NCI-H526 treated with DMSO at 0.1 percent for 48 hours (cell line): ENCODE data around the gene CELF1.
"Not testable (repeated sequence)": the region's sequence is repeated elsewhere in the genome, so short reads cannot be mapped to it uniquely, and the experiment has no call there.

Experiments
- DNase-seq: peaks from one replicate; lab custom pipeline; 2025; lab: John Stamatoyannopoulos, UW

CELF1 gene

DNA sequence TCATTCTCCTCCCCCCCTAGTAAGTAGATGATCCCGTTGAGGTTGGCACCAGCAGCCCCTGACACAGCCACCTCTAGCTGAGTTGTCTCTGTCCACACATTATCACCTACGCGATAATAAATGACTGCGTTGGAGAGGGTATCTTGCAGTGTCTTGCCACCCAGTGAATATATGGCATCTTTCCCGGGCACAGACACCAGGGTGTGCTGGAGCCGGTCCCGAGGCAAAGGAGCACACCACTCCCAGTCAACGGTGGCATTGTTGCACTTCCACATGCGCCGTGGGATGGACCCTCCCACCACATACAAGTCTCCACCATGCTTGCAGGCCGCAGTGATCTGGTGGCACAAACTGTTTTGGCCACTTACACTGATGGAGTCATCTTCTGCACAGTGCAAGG lies 20.4 kb upstream of the CELF1 start:
- DNase-seq = no peak

DNA sequence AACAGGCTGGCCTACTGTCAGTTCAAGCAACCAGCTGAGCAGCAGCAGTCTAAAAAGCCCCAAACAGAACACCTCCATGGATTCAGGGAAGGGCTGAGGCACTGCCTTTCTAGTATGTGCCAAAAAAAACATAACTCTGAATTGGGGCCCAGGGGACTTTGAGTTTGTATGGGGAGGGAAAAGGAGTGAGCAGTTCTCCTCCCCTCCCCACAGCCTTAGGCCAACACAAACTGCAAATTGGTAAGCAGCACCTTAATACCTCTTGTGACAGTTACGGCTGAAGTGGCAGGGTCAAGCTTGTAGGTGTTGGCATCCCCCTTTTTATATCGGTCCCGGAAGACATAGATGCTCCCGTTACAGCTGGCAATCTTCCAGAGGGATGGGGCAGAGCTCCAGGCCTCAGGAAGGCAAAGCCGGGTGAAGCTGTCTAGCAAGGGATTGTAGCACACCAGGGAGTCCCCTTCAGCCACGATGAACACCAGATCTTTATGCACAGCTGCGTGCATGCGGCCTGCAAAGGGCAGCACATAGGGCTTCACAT lies 19.9 kb upstream of the CELF1 start:
- no peak for DNase-seq

DNA sequence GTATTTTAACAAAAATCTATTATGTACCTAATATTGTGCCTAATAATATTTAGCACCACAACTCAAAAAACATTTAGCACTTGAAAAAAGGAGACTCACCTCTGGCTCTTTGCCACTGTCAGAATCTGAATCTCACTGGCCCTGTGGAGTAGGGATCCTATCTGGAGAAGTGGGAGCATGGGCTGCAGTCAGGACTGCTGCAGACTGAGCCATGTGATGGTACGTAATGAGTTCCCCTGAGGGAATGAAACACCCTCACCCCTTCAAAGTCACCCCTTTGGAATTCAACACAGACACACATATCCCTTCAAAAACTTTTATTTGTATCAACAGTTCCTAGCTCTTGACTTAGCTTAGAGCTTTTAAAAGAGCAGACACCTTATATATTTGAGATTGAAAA lies 19.0 kb upstream of the CELF1 start:
- DNase-seq = no peak

DNA sequence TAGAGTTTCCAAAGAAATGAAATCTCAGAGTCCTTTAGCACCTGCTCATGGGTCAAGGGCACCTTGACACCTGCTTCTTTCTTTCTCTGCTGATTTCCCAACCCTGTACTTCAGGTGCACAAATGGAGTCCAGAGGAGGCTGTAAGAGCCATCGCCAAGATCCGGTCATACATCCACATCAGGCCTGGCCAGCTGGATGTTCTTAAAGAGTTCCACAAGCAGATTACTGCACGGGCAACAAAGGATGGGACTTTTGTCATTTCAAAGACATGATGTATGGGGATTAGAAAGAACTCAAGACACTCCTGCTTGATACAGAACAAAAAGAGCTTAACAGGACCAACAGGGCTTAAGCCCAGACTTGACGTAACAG lies 18.4 kb upstream of the CELF1 start:
- DNase-seq = no peak

DNA sequence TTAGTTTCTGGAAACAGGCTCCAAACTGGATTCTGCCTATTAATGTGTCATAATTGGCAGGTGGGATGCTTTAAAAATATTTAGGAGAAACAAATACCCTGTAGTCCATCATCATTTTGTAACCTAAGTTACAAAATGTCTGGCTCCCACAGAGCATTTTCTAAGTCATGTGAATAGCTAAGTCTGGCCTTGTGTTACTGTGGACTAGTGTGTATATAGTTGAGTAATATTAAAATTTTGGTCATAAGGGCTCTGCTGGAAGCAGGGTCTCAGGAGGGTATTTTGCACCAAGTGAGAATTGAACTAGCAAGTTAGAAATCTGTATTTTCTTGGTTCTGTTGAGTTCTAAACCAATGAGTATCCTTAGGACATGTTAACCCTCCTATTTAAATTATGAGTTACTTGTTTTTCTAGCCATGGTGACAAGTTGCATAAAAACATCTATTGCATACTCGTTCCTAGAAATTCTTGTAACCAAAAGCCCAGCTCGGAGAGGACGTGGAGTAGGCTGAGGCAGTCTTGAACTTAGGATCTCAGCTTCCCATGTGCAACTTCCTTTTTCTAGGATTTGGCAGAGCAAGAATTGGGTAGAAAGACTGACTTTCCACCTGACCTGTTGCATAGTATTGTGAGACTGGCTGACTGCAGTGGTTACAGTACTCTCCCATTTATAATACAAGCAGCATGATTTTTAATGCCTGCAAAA lies 17.9 kb upstream of the CELF1 start:
- no peak for DNase-seq

DNA sequence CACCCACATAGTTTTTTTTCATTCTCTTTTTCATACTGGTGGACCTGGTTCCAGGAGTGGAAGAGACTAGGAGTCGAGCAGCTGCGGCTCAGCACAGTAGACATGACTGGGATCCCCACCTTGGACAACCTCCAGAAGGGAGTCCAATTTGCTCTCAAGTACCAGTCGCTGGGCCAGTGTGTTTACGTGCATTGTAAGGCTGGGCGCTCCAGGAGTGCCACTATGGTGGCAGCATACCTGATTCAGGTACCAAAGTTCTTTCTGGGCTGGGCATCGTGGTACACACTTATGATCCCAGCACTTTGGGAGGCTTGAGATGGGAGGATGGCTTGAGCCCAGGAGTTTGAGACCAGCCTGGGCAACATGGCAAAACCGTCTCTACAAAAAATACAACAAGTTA lies 16.7 kb upstream of the CELF1 start:
- no peak for DNase-seq

DNA sequence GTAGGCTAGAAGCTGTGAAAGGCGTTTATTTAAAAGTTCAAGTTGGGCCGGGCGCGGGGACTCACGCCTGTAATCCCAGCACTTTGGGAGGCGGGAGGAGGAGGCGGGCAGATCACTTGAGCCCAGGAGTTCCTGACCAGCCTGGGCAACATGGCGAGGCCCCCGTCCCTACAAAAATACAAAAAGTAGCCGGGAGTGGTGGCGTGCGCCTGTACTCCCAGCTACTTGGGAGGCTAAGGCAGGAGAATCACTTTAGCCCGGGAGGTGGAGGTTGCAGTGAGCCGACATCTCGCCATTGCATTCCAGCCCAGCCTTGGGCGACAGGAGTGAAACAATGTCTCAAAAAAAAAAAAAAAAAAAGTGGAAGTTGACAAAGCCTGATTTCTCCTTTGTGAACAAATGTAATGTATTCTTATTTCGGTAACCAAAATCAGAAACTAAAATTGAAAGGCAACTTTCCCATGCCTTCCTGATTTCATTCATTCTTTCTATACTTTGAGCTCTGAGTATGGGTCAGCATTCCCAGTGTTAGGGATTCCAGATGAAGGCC lies 13.3 kb upstream of the CELF1 start:
- DNase-seq = peak; percentile 30

DNA sequence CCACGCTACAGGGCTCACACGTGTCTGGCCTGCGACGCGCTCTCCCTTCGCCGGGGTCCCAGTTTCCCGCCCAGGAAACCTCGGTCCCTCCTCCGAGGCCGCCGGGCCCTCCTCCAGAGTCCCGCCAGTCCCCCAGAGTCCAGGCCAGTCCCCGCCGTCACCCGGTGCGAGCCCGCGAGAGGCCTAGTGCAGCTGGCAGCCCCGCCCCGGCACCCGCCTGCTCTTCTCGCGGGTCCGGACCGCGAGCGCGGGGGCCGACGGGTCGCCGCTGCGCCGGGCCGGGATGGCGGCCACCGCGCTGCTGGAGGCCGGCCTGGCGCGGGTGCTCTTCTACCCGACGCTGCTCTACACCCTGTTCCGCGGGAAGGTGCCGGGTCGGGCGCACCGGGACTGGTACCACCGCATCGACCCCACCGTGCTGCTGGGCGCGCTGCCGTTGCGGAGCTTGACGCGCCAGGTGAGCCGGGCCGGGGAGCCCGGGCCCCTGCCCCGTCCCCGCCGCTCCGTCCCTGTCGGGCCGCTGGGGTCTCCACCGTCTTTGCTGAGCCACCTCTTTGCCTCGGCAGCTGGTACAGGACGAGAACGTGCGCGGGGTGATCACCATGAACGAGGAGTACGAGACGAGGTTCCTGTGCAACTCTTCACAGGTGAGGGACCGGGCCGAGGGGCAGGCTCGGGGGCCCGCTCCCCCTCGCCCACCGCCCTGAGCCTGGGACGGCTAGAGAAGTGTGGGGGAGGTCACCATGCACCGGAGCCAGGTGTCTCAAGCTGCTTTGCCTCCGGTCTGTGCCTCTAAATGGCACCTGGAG lies 12.6 kb upstream of the CELF1 start, which contains the start of gene PTPMT1:
PTPMT1 (plus strand) TSS at position 260 of the 809 bp plus-strand sequence; CDS start at position 284, 24 bp downstream.
- DNase-seq = peak; percentile 46

DNA sequence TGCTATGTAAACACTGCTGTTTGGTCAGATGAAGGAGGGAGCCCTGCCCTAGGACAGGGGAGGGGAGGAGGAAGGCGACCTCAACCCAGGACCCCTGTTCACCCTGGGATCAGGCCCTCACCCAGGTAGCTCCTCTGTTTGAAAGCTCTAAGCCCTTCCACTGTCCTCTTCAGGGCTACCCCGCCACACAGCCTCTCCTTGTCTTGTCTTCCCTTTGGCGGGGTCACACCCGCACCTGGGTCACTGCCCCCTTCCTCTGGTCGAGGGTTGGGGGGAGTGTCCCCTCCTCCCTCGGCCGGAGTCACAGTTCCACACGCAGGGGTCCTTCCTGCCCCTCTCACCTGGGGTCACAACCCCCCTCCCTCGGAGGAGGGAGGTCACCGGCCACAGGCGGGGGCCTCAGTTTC lies 12.0 kb upstream of the CELF1 start:
- no peak for DNase-seq

DNA sequence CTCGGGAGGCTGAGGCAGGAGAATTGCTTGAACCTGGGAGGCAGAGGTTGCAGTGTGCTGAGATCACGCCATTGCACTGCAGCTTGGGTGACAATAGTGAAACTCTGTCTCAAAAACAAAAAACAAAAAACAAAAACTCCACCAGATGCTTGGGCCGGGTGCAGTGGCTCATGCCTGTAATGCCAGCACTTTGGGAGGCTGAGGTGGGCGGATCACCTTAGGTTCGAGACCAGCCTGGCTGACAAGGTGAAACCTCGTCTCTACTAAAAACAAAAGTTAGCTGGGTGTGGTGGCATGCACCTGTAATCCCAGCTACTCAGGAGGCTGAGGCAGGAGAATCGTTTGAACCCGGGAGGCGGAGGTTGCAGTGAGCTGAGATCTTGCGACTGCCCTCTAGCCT lies 11.4 kb upstream of the CELF1 start:
- not testable (repeated sequence) for DNase-seq

DNA sequence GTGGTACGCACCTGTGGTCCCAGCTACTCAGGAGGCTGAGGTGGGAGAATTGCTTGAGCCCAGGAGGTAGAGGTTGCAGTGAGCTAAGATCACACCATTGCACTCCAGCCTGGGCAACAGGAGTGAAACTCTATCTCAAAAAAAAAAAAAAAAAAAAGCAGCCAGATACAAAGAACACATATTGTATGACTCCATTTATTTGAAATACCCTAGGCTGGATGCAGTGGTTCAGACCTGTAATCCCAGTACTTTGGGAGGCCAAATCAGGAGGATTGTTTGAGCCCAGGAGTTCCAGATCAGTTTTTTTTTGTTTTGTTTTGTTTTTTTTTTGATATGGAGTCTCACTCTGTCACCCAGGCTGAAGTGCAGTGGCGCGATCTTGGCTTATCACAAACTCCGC lies 9.5 kb upstream of the CELF1 start:
- DNase-seq = not testable (repeated sequence)

DNA sequence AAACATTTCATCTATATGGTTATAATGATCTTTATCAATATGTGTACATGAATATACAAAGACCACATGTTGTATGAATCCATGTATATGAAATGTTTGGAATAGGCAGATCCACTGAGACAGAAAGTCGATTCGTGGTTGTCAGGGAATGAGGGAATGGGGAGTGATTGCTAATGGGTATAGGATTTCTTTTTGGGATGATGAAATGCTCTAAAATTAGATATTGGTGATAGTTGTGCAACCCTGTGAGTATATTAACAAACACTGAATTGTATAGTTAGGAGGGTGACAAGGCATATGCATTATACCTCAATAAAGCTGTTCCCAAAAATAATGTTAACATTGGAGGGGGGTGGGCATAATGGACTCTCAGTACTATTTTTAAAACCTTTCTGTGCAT lies 7.5 kb upstream of the CELF1 start:
- DNase-seq = no peak

DNA sequence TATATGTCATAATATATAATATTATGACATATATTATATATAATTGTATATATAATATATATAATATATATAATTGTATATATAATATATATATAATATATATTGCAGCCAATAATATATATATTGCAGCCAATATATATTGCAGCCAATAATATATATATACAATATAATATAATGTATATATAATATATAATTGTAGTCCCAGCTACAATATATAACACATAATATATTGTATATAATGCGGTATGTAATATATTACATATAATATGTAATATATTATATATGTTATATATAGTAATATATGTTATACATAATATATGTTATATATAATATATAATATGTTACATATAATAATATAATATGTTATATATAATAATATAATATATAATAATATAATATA lies 5.8 kb upstream of the CELF1 start:
- DNase-seq = no peak

DNA sequence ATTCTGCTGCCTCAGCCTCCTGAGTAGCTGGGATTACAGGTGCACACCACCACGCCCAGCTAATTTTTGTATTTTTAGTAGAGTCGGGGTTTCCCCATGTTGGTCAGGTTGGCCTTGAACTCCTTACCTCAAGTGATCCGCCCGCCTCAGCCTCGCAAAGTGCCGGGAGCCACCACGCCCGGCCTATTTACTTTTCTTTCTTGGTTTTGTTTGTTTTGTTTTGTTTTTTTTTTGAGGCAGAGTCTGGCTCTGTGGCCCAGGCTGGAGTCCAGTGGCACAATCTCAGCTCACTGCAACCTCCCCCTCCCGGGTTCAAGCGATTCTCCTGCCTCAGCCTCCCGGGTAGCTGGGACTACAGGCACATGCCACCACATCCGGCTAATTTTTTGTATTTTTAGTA lies 4.1 kb upstream of the CELF1 start:
- not testable (repeated sequence) for DNase-seq

DNA sequence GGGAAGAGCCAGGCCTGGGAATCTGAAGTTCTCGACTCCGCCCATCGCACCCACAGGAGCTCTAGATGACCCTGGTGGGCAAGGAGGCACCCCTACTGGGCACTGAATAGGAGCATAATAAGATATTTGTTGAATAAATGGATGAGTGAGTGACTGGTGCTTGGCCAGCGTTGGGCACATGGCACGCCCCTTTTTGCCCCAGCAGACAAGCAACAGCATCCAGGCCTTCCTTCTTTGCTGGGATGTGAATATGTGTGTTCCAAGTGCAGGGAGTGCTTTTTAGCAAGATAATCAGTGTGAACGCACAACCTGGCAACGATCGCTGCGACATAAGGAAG lies 443 bp upstream of the CELF1 start:
- DNase-seq = peak; percentile 94

DNA sequence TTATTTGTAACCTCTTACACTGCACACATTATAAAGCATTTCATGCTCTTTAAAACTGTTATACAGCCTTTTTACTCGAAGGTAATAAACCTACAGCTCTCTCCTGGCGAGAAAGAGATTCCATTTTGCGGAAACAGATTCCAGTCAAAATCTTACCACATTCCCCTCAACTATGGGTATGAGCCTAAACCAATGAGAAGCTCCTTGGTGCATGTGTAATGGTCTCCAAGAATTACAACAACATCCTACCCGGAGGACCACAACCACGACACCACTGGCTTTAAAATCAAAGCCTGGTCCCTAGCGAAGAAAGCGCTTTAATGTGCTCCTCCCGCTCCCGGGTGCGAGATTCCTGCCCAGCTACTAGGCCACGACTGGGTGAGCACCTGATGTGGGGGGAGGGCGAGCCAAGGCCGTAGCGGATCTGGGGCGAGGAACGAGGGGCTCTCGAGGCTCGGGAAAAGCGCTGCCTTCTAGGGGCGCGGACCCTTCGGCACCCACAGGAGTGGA lies 821 bp downstream of the CELF1 start:
- DNase-seq = peak; percentile 33

DNA sequence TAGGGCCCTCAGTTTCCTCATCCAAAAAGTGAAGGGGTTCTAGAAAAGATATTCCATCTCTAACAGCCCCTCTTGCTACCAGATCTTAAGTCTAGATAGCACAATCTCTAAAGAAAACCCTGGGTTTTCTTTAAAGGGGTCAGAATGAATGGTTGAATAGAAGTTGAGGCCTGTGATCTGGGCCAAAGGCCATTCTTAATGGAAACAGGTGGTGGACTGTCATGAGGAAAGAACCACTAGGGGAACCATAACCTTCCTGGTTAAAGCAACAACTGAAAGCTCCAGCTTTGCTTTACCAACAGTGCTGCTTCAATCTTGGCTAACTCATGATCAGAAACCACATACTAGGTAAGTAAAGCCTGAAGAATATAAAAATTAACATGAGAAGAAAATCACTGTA lies 1.8 kb downstream of the CELF1 start:
- no peak for DNase-seq

DNA sequence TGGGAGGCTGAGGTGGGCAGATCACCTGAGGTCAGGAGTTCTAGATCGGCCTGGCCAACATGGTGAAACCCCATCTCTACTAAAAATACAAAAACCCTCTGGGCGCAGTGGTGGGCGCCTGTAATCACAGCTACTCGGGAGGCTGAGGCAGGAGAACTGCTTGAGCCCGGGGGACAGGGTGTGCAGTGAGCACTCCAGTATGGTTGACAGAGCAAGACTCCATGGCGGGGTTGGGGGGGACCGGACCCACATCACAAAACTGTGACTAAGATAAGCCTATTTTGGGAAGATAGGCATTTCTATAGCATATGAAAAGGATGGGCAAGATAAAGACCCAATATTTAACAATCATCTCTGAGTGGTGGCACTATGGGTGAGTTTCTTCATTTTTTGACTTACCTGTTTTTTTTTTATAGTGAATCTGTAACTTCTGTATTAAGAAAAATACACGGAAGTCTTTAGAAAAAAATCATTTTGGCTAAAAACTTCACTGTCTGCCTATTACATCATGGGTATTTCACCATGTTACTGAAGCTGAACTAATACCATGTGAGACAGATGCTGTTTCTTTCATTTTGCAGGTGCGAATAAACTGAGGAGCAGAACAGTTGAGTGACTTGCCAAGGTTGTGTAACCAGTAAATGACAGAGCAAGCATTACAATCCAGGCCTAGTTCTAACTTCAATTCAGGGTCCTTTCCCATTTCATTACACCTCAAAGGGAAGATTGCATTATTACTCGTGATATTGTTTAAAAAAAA lies 2.5 kb downstream of the CELF1 start:
- no peak for DNase-seq

DNA sequence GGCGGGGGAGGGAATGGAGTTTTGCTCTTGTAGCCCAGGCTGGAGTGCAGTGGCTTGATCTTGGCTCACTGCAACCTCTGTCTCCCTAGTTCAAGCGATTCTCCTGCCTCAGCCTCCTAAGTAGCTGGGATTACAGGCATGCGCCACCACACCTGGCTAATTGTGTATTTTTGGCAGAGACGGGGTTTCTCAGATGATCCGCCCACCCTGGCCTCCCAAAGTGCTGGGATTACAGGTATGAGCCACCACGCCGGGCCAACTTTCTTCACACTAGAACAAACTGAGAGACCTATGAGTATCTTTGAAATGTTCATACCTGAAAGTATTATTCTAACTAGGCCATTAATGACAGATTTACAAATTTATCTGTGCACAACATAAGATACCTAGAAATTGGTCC lies 6.7 kb downstream of the CELF1 start:
- not testable (repeated sequence) for DNase-seq

DNA sequence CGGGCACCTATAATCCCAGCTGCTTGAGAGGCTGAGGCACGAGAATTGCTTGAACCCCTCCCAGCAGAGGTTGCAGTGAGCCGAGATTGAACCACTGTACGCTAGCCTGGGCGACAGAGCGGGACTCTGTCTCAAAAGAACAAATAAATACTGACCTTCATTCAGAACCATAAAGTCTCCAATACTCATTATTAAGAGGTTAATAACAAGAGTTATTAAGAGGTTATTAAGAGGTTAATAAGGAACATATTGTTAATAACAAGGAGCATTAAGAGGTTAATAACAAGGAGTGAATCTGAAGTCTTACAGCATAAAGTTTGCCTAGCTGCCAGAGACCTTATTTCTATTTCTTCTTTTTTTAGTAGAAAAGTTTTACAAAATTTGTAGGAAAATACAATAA lies 7.6 kb downstream of the CELF1 start:
- DNase-seq = no peak

DNA sequence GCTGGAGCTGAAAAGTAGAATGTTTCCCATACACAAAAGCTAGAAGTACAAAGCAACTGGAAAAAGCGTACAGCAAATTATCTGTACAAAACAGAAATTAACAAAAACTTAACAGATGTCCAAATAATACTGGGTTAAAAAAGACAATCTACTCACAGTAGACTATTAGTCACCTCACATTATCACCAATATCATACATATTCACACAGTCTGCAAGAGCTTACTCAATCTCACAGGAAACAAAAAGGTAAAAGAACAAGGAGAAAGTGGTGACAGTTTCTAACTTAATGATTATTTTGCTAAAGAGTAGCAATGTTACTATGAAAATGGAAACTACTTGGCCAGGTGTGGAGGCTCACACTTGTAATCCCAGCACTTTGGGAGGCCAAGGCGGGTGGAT lies 11.9 kb downstream of the CELF1 start:
- DNase-seq = no peak

DNA sequence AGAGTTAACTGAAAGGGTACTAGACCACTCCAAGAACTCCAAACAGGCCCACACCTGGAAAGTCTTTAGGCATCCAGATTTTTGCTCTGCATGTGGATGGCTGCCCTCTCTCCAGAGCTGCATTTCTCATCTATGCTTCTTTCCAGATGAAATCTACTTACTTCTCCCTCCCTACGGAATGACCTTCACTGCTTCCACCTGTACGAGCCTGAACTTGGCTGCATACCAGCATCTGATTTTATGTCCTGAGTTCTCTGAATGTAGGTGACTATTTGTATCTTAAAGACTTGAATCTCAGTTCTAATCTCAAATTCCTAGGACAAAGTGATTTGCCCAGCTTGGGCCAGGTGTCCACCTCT lies 13.3 kb downstream of the CELF1 start:
- DNase-seq = no peak
